ENCODE data around the gene SLC37A1. TPM values are rescaled to one million over a fixed set of nuclear protein-coding genes. Genes with fewer than 3 reads are reported as not detected.
A peak's percentile ranks its signal among the peaks of the same experiment; 100 is the strongest.

The SLC37A1 gene
- total RNA-seq, 1 experiment from 2014 or later, result 15.0 TPM

DNA sequence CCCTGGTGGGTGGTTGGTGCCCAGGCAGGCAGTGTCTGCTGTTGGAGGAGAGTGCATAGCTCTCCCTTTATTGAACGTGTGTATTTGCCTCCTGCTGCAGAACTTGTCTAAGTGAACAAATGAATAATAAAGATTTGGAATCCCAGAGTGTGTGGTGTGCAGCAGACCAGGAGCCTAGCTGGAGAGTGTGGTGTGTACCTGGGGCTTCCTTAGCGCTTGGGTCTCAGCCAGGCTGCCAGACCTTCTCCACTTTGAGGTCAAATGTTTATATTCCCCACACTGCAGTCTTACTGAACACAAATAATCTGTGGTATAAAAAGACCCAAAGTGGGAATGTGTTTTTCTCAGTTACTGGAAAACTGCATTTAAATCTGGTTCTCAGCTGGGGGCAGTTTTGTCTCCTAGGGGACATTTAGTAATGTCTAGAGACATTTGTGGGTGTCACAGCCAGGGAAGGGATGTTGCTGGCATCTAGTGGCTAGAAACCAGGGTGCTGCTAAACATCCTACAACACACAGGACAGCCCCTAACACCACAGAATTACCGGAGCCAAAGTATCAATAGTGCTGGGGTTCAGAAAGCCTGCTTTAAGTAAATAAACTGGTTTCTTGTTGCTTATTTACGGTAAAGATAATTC is 23.6 kb downstream of the SLC37A1 start:
- ChIA-PET CTCF (interaction anchor here (3.4 kb wide), 1 partner anchor 70 kb away, joined by 10 read pairs; no protein-coding TSS in a partner anchor), RAD21 (ENCODE audit: low non-redundant PET in 1 of 2, low total read pairs in 2 of 2, uncharacterized antibody in 2 of 2, unreplicated experiment in 2 of 2) (interaction anchor here in 1 of 2 experiments (0.9 kb wide), 1 partner anchor 70 kb away, joined by 4 read pairs; no protein-coding TSS in a partner anchor), POLR2A (no interaction called here)
- H3K27me3 ChIP-seq (ENCODE audit: insufficient read depth, low read length), result no peaks in the 10 kb centered on the region
- no peaks in the 10 kb centered on the region for H3K9me2 ChIP-seq (ENCODE audit: insufficient read depth)
- no peaks in the 10 kb centered on the region for H3K79me2 ChIP-seq (ENCODE audit: insufficient read depth, low read length)
- no peaks in the 10 kb centered on the region for H3K9me3 ChIP-seq (ENCODE audit: control insufficient read depth in 1 of 2, insufficient read depth in 1 of 2, low read depth in 1 of 2, low read length in 2 of 2)
- no peaks in the 10 kb centered on the region for H4K20me1 ChIP-seq (ENCODE audit: insufficient read depth)
- intact Hi-C loops (cut with micrococcal nuclease), result loop anchor here (2.0 to 10.0 kb wide), 4 partner anchors 70 to 382 kb away; no protein-coding TSS in a partner anchor
- H2AFZ ChIP-seq (ENCODE audit: low read depth, low read length, poor library complexity, severe bottlenecking), result no peak overlapping the region
- H3K4me3 ChIP-seq (replicated peaks in 1 of 2; ENCODE audit: low read depth in 1 of 2, low read length in 2 of 2), result no peak overlapping the region
- H3K4me1 ChIP-seq (ENCODE audit: control insufficient read depth in 1 of 2, insufficient read depth in 2 of 2, low read length in 2 of 2), result no peaks in the 10 kb centered on the region
- no peak overlapping the region for H3K9ac ChIP-seq (ENCODE audit: low read length)
- DNase-seq (ENCODE audit: low read depth, low spot score) (no peak), ATAC-seq (peak; percentile 73)
- no peak overlapping the region for H3K27ac ChIP-seq (ENCODE audit: low read depth, low read length)
- no peak overlapping the region for H3K4me2 ChIP-seq (ENCODE audit: low read length)
- TF ChIP-seq, protein P1, sequence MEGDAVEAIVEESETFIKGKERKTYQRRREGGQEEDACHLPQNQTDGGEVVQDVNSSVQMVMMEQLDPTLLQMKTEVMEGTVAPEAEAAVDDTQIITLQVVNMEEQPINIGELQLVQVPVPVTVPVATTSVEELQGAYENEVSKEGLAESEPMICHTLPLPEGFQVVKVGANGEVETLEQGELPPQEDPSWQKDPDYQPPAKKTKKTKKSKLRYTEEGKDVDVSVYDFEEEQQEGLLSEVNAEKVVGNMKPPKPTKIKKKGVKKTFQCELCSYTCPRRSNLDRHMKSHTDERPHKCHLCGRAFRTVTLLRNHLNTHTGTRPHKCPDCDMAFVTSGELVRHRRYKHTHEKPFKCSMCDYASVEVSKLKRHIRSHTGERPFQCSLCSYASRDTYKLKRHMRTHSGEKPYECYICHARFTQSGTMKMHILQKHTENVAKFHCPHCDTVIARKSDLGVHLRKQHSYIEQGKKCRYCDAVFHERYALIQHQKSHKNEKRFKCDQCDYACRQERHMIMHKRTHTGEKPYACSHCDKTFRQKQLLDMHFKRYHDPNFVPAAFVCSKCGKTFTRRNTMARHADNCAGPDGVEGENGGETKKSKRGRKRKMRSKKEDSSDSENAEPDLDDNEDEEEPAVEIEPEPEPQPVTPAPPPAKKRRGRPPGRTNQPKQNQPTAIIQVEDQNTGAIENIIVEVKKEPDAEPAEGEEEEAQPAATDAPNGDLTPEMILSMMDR (IDR thresholded peaks at IDR 0.05 in 2 of 3, conservative IDR thresholded peaks at IDR 0.05 in 1 of 3; ENCODE audit: borderline replicate concordance in 1 of 3, insufficient read depth in 1 of 3, low read depth in 2 of 3, low read length in 2 of 3), result peak; percentile 31 to 53 (median 46); a peak in 5 of 6 replicates
- TF ChIP-seq ZNF274 (IDR thresholded peaks at IDR 0.05; ENCODE audit: low read depth, low read length) (no peak), RAD21 (IDR thresholded peaks at IDR 0.05; ENCODE audit: low read depth) (peak; percentile 67)
- H3K36me3 ChIP-seq (ENCODE audit: control insufficient read depth in 1 of 2, insufficient read depth in 2 of 2, low read length in 2 of 2), result 0 out of 4 replicates have a peak, but pooled peaks cover 0 to 6% of the 10 kb centered on the region in 2 experiments
- no TSS peak for BruUV-seq (replicated peaks)

All from HCT116 (cell line).